WTC11 (cell line): ENCODE measurements around the gene TXNRD1. TPM values are rescaled to one million over a fixed set of nuclear protein-coding genes. Genes with fewer than 3 reads are reported as not detected.

Experiments used
- ATAC-seq: fragments of 200-7000 bp; cut with Tn5 transposase; 2 replicates; pipeline ENCODE4 v1.10.0; 2021; ENCODE audit warnings: mild to moderate bottlenecking, moderate library complexity
- CTCF ChIA-PET: fragments of 300-600 bp; sonication (Branson Sonifier 250); formaldehyde crosslinking; loops from one replicate; lab custom pipeline; 2021; ENCODE audit warnings: antibody characterized with exemption; lab: Charles Lee
- POLR2A ChIA-PET: fragments of 350-600 bp; sonication (Branson Sonifier 250); formaldehyde crosslinking; loops from one replicate; lab custom pipeline; 2021; ENCODE audit warnings: antibody characterized with exemption; lab: Charles Lee
- DNase-seq: peaks from one replicate; pipeline ENCODE4 v3.0.0; 2021; ENCODE audit warnings: low spot score
- H3K27ac Mint-ChIP-seq: 2 replicates; pipeline ENCODE4 v1.8.0; 2021; ENCODE audit warnings: mixed read lengths
- H3K27me3 Mint-ChIP-seq: 2 replicates; pipeline ENCODE4 v1.8.0; 2021; ENCODE audit warnings: low read depth, mild to moderate bottlenecking, moderate library complexity, mixed read lengths
- H3K36me3 Mint-ChIP-seq: 2 replicates; pipeline ENCODE4 v1.8.0; 2021; ENCODE audit warnings: mixed read lengths
- H3K4me1 Mint-ChIP-seq: 2 replicates; pipeline ENCODE4 v1.8.0; 2022; ENCODE audit warnings: mixed read lengths
- H3K4me3 Mint-ChIP-seq: 2 replicates; pipeline ENCODE4 v1.8.0; 2021; ENCODE audit warnings: mild to moderate bottlenecking, moderate library complexity, mixed read lengths
- H3K9me3 Mint-ChIP-seq: 2 replicates; pipeline ENCODE4 v1.8.0; 2021; ENCODE audit warnings: mixed read lengths
- ARID4B ChIP-seq: sonication (generic); formaldehyde crosslinking; IDR thresholded peaks from 2 replicates; pipeline ENCODE4 v1.8.0; 2023; ENCODE audit warnings: missing genetic modification reagents, mild to moderate bottlenecking, borderline replicate concordance
- ATF1 ChIP-seq: sonication (generic); formaldehyde crosslinking; IDR thresholded peaks from 2 replicates; pipeline ENCODE4 v1.8.1; 2023; ENCODE audit warnings: mild to moderate bottlenecking, moderate library complexity, missing genetic modification reagents
- ATF6 ChIP-seq: sonication (generic); formaldehyde crosslinking; IDR thresholded peaks from 2 replicates; pipeline ENCODE4 v1.8.1; 2023; ENCODE audit warnings: mild to moderate bottlenecking, missing genetic modification reagents
- ELF4 ChIP-seq: sonication (generic); formaldehyde crosslinking; IDR thresholded peaks from 2 replicates; pipeline ENCODE4 v1.8.1; 2022; ENCODE audit warnings: low read depth, mild to moderate bottlenecking, moderate library complexity, missing genetic modification reagents
- GABPB1 ChIP-seq: sonication (generic); formaldehyde crosslinking; IDR thresholded peaks from 2 replicates; pipeline ENCODE4 v1.8.1; 2023; ENCODE audit warnings: mild to moderate bottlenecking, missing genetic modification reagents
- GRHL2 ChIP-seq: fragments of 250-450 bp; sonication (Bioruptor Pico); IDR thresholded peaks from 2 replicates; pipeline ENCODE4 v1.8.0; 2022; ENCODE audit warnings: mild to moderate bottlenecking, moderate library complexity; ENCODE audit not compliant: insufficient replicate concordance, severe bottlenecking
- IRF2 ChIP-seq: sonication (generic); formaldehyde crosslinking; IDR thresholded peaks from 2 replicates; pipeline ENCODE4 v1.8.0; 2022; ENCODE audit warnings: low read depth, missing genetic modification reagents, borderline replicate concordance
- MYBL2 ChIP-seq: sonication (generic); formaldehyde crosslinking; IDR thresholded peaks from 2 replicates; pipeline ENCODE4 v1.8.1; 2023; ENCODE audit warnings: mild to moderate bottlenecking, moderate library complexity, missing genetic modification reagents
- NFE2L1 ChIP-seq: sonication (generic); formaldehyde crosslinking; IDR thresholded peaks from 2 replicates; pipeline ENCODE4 v1.8.1; 2023; ENCODE audit warnings: missing genetic modification reagents
- RELA ChIP-seq: sonication (generic); formaldehyde crosslinking; IDR thresholded peaks from 2 replicates; pipeline ENCODE4 v1.8.1; 2022; ENCODE audit warnings: missing genetic modification reagents, mild to moderate bottlenecking, borderline replicate concordance
- RORB ChIP-seq: fragments of 250-450 bp; sonication (Bioruptor Pico); IDR thresholded peaks from 2 replicates; pipeline ENCODE4 v1.9.0; 2021; ENCODE audit warnings: mild to moderate bottlenecking
- TP53 ChIP-seq: sonication (generic); formaldehyde crosslinking; IDR thresholded peaks from 2 replicates; pipeline ENCODE4 v1.8.1; 2023; ENCODE audit warnings: mild to moderate bottlenecking, missing genetic modification reagents
- ZNF512 ChIP-seq: sonication (generic); formaldehyde crosslinking; IDR thresholded peaks from 2 replicates; pipeline ENCODE4 v1.8.1; 2022; ENCODE audit warnings: missing genetic modification reagents, borderline replicate concordance
- total RNA-seq: library from RNA; stranded (reverse); gene quantifications from 3 replicates; pipeline ENCODE4 v1.2.3, GENCODE V29; 2021
- TF ChIP-seq, protein P1 (sequence below): sonication (generic); formaldehyde crosslinking; IDR thresholded peaks from 2 replicates; pipeline ENCODE4 v1.8.1; 2022; ENCODE audit warnings: mild to moderate bottlenecking, missing genetic modification reagents, moderate library complexity, borderline replicate concordance

TXNRD1 gene
- total RNA-seq, 1 experiment from 2014 or later: 113 TPM

DNA sequence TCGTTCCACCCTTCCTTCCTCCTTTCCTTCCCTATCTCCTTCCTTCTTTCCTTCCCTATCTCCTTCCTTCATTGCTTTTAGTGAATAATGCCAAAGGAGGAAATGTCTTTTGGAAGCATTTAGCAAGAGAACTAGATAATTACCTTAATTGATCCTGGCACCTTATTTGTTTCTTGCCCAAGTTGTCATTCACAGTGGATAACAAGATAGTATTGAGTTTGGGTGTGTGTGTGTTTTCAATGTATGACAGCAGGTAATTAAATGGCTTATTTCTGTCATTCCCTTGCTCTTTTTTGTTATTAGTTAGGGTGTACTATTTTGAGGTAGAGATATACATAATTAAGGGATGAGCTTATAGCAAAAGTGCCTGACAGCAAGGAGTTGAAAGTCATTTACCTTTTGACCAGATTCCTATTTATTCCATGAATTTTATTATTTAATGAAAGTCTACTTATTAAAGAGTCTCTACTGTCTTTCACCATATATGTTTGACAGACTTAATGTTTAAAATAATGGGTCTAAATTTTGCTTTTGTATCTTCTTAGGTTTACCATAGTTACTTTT is 118.2 kb downstream of the TXNRD1 start (continued):
- TF ChIP-seq ATF6 (CRISPR knock-in tag): no peak
- no peak for TF ChIP-seq GABPB1 (CRISPR knock-in tag)
- TF ChIP-seq, protein P1, sequence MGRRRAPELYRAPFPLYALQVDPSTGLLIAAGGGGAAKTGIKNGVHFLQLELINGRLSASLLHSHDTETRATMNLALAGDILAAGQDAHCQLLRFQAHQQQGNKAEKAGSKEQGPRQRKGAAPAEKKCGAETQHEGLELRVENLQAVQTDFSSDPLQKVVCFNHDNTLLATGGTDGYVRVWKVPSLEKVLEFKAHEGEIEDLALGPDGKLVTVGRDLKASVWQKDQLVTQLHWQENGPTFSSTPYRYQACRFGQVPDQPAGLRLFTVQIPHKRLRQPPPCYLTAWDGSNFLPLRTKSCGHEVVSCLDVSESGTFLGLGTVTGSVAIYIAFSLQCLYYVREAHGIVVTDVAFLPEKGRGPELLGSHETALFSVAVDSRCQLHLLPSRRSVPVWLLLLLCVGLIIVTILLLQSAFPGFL: no peak
- no peak for TF ChIP-seq ELF4 (CRISPR knock-in tag)
- TF ChIP-seq IRF2 (CRISPR knock-in tag): no peak
- TF ChIP-seq NFE2L1 (CRISPR knock-in tag): no peak

DNA sequence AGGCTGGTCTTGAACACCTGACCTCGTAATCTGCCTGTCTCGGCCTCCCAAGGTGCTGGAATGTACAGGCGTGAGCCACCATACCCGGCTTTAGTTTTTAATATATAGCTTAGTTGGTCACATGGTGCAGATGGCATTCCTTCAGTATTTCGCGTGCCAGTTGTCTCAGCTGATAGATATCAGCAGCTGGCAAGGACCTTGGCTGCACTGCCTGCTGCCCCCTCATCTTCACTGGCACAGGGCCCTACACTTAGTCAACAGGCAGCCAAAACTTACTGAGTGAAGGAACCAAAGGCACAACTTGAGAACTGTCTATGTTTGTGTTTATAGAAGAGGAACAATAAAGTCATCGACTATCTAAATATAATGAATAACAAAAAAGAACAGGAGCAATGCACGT is 119.0 kb downstream of the TXNRD1 start:
- Mint-ChIP-seq H3K27ac (no peak overlapping the region), H3K9me3 (no peaks in the 10 kb centered on the region), H3K27me3 (no peaks in the 10 kb centered on the region), H3K4me3 (no peak overlapping the region), H3K4me1 (no peaks in the 10 kb centered on the region), H3K36me3 (peaks cover 42% of the 10 kb centered on the region)
- ATAC-seq (no peak), DNase-seq (no peak)
- CTCF ChIA-PET: no interaction called here
- TF ChIP-seq ATF1 (no peak), GRHL2 (CRISPR knock-in tag) (no peak), RORB (CRISPR knock-in tag) (no peak), RELA (CRISPR knock-in tag) (no peak), ZNF512 (no peak), ARID4B (CRISPR knock-in tag) (no peak)
- POLR2A ChIA-PET: no interaction called here

DNA sequence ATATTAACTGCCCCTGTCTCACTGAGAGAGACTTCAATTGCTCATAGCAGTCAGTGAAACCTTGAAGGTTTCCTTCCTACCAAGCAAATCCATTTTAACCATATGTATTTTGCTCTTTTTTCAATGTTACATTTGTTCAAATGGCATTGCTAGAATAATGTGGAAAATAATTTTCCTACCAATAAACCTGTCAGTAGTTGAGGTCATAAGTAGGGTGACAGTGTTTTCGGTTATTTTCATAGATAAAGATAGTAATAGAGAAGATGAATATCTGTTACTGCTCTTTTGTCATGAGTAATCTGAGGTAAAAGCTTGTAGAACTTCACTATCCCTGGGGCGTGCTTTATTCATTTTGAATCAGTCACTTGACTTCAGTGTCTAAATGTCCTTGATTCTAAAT is 120.5 kb downstream of the TXNRD1 start:
- TF ChIP-seq MYBL2: no peak
- no peak for TF ChIP-seq TP53
- no peak overlapping the region for H3K27ac Mint-ChIP-seq
- H3K36me3 Mint-ChIP-seq: peaks cover 53% of the 10 kb centered on the region
- ChIA-PET POLR2A (no interaction called here), CTCF (no interaction called here)
- DNase-seq: no peak
- no peak overlapping the region for H3K4me3 Mint-ChIP-seq
- no peaks in the 10 kb centered on the region for H3K27me3 Mint-ChIP-seq
- H3K9me3 Mint-ChIP-seq: no peaks in the 10 kb centered on the region
- ATAC-seq: no peak
- H3K4me1 Mint-ChIP-seq: no peaks in the 10 kb centered on the region
